OCI-LY3 (cell line): ENCODE data around the gene MACROD1.

Experiments used
- H2AFZ ChIP-seq: fragments of 200-600, 300-600 bp; shearing (Covaris generic); 2 replicates; pipeline ENCODE4 v1.6.0; 2014; ENCODE audit warnings: antibody characterized with exemption, low read depth, low read length
- H3K27ac ChIP-seq: fragments of 200-600, 300-600 bp; sonication (generic); 2 replicates; pipeline ENCODE4 v1.5.1; 2014; ENCODE audit warnings: mild to moderate bottlenecking, low read length, moderate library complexity, mixed read lengths
- H3K27me3 ChIP-seq: fragments of 200-600, 300-600 bp; sonication (generic); 2 replicates; pipeline ENCODE4 v1.6.1; 2014; ENCODE audit warnings: low read depth, low read length, mixed read lengths
- H3K36me3 ChIP-seq: fragments of 200-600, 300-600 bp; sonication (generic); replicated peaks from 2 replicates; pipeline ENCODE3; 2014; ENCODE audit warnings: low read depth, low read length, mixed read lengths
- H3K4me1 ChIP-seq: fragments of 300-600, 200-600 bp; sonication (generic); 2 replicates; pipeline ENCODE4 v1.6.1; 2014; ENCODE audit warnings: low read length, mixed read lengths
- H3K4me2 ChIP-seq: fragments of 200-600, 300-600 bp; sonication (generic); 2 replicates; pipeline ENCODE4 v1.6.1; 2014; ENCODE audit warnings: low read length, mixed read lengths
- H3K4me3 ChIP-seq: fragments of 300-600, 200-600 bp; sonication (generic); 2 replicates; pipeline ENCODE4 v1.5.1; 2014; ENCODE audit warnings: antibody characterized with exemption, mild to moderate bottlenecking, low read length, moderate library complexity
- H3K79me2 ChIP-seq: fragments of 300-600, 200-600 bp; shearing (Covaris generic); 2 replicates; pipeline ENCODE4 v1.6.1; 2014; ENCODE audit warnings: mild to moderate bottlenecking, low read length, mixed read lengths
- H3K9ac ChIP-seq: fragments of 300-600, 200-600 bp; shearing (Covaris generic); 2 replicates; pipeline ENCODE4 v1.6.0; 2014; ENCODE audit warnings: mild to moderate bottlenecking, low read length, moderate library complexity
- H3K9me3 ChIP-seq: fragments of 200-600, 300-600 bp; shearing (Covaris generic); 2 replicates; pipeline ENCODE4 v1.6.1; 2014; ENCODE audit warnings: low read length, mixed read lengths; ENCODE audit not compliant: insufficient read depth
- H4K20me1 ChIP-seq: fragments of 200-600, 300-600 bp; sonication (generic); 2 replicates; pipeline ENCODE4 v1.6.1; 2016; ENCODE audit warnings: low read length, mixed read lengths; ENCODE audit not compliant: insufficient read depth
- EZH2phosphoT487 ChIP-seq: fragments of 200-600 bp; shearing (Covaris generic); IDR thresholded peaks from 2 replicates; pipeline ENCODE4 v1.6.1; 2018; ENCODE audit warnings: antibody characterized with exemption, mixed run types, low read depth
- TF ChIP-seq, protein P1 (sequence below): fragments of 200-600, 300-600 bp; sonication (generic); IDR thresholded peaks from 2 replicates; pipeline ENCODE4 v1.5.1; 2014; ENCODE audit warnings: antibody characterized with exemption, low read length, low read depth

Gene MACROD1

DNA sequence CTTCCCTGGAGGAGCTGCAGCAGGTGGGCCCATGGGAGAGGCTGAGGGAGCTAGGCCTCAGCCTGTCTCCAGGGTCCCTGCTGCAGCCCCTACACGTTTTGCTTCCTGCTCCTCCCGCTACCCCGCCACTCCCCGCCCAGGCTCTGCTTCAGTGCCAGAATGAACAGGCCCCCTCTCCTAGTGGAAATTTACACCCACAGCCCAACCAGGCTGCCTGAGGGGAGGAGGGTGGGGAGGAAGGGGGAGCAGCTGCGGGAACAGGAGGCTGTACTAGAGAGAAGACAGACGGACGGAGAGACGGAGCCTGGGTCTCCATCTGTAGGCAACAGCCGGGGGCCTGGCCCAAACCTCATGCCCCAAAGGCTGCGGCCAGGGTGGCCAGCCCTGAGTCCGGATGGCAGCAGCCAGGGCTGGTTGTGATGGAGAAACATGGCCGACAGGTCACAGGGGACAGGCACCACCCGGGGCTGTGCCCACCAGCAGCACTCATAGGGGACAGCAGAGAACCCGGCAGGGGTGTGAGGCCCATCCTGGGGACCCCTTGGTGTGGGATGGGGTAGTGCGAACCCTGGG lies 109.6 kb downstream of the MACROD1 start:
- Histone ChIP-seq H3K79me2 (no peaks in the 10 kb centered on the region), H3K4me3 (no peak overlapping the region), H3K4me2 (no peak overlapping the region), H3K9ac (no peak overlapping the region), H4K20me1 (0 out of 2 replicates have a peak, but pooled peaks cover 5% of the 10 kb centered on the region), H3K4me1 (peaks cover 4% of the 10 kb centered on the region; the same call in 1 of the 2 replicates), H3K9me3 (no peaks in the 10 kb centered on the region), H3K27ac (no peak overlapping the region), H2AFZ (no peak overlapping the region), H3K27me3 (0 out of 2 replicates have a peak, but pooled peaks cover 2% of the 10 kb centered on the region), H3K36me3 (no peaks in the 10 kb centered on the region)
- TF ChIP-seq, protein P1, sequence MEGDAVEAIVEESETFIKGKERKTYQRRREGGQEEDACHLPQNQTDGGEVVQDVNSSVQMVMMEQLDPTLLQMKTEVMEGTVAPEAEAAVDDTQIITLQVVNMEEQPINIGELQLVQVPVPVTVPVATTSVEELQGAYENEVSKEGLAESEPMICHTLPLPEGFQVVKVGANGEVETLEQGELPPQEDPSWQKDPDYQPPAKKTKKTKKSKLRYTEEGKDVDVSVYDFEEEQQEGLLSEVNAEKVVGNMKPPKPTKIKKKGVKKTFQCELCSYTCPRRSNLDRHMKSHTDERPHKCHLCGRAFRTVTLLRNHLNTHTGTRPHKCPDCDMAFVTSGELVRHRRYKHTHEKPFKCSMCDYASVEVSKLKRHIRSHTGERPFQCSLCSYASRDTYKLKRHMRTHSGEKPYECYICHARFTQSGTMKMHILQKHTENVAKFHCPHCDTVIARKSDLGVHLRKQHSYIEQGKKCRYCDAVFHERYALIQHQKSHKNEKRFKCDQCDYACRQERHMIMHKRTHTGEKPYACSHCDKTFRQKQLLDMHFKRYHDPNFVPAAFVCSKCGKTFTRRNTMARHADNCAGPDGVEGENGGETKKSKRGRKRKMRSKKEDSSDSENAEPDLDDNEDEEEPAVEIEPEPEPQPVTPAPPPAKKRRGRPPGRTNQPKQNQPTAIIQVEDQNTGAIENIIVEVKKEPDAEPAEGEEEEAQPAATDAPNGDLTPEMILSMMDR: no peak
- TF ChIP-seq EZH2phosphoT487: no peak

DNA sequence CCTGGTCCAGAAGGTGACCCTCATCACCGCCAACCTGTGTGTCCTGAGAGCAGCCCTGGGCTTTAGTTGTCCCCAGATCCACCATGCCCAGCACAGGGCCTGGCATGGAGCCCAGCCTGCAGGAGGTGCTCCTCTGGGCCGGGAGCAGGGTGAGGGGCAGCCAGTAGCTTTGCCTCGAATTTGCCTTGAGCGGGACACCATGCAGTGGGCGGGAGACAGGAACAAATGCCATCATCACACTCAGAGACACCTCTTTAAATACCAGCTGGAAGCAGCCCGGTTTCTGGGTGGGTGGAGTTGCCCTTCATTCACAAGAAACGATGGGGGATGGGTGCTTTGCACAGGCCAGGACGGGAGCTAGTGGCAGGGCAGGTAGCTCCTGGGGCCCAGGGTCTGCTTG lies 110.8 kb downstream of the MACROD1 start:
- Histone ChIP-seq H2AFZ (no peak overlapping the region), H3K27me3 (no peaks in the 10 kb centered on the region), H3K4me3 (no peak overlapping the region), H3K79me2 (no peaks in the 10 kb centered on the region), H3K36me3 (no peaks in the 10 kb centered on the region), H3K27ac (no peak overlapping the region), H3K4me1 (no peaks in the 10 kb centered on the region), H4K20me1 (0 out of 2 replicates have a peak, but pooled peaks cover under 1% of the 10 kb centered on the region), H3K4me2 (no peak overlapping the region), H3K9ac (no peak overlapping the region), H3K9me3 (no peaks in the 10 kb centered on the region)
- no peak for TF ChIP-seq EZH2phosphoT487
- TF ChIP-seq, protein P1: no peak

DNA sequence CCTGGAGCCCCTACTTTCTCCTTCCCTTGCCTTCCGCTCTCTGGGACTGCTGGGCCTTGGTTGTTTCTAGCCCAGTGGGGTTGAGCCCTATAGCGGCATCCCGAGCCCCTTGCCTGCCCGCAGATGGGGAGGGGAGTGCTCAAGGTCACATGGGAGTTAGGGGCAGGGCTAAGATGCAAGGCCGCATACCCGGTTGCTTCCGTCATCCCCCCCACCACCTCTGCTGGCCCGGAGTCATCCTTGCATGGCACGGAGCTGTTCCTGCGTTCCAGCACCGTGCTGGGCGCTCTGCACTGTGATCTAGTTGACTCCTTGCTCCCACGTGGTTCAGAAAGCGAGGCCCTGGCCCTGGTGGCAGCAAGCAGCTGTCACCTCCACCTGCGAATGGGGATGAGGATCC lies 112.2 kb downstream of the MACROD1 start:
- H3K27ac ChIP-seq: no peak overlapping the region
- H3K36me3 ChIP-seq: no peaks in the 10 kb centered on the region
- no peak overlapping the region for H3K4me2 ChIP-seq
- peaks cover 4% of the 10 kb centered on the region; the same call in 1 of the 2 replicates for H4K20me1 ChIP-seq
- no peak overlapping the region for H3K4me3 ChIP-seq
- H3K27me3 ChIP-seq: no peaks in the 10 kb centered on the region
- H3K9me3 ChIP-seq: no peaks in the 10 kb centered on the region
- H3K79me2 ChIP-seq: no peaks in the 10 kb centered on the region
- no peak overlapping the region for H2AFZ ChIP-seq
- H3K9ac ChIP-seq: no peak overlapping the region
- H3K4me1 ChIP-seq: no peaks in the 10 kb centered on the region
- TF ChIP-seq, protein P1: no peak
- no peak for TF ChIP-seq EZH2phosphoT487

DNA sequence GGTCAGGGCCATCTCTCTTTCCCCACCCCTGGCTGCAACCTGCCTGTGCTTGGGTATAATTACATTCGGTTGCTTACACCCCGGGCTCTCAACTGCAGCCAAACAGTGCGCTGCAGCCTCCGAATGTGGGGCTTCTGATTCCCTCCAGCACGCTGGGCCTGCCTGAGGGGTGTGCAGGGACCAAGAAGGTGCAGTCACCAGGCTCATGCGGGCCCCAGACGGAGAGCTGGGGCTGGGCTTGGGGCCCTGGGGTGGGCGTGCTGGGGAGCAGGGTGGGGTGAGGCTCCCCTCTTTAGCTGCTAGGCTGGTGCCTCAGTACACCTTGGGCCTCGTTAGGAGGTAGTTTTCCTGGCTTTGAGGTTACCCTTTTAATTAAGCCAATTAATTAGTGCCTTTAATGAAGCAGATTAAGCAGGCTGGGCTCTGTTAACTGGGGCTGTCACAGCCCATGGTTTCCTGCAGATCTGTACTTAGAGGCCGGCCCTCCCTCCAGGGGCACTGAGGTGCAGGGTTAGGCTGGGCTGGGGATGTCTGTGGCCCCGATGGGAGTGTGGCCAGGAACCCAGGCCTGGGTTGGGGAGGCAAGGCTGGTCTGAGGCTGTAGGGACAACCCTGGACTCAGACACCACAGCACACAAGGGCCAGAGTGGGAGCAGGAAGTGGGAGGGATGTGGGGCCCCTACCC lies 112.8 kb downstream of the MACROD1 start:
- no peaks in the 10 kb centered on the region for H3K79me2 ChIP-seq
- H4K20me1 ChIP-seq: peaks cover 6% of the 10 kb centered on the region; the same call in 1 of the 2 replicates
- no peak overlapping the region for H3K4me2 ChIP-seq
- no peaks in the 10 kb centered on the region for H3K36me3 ChIP-seq
- no peak for TF ChIP-seq EZH2phosphoT487
- TF ChIP-seq, protein P1: no peak
- H3K9me3 ChIP-seq: no peaks in the 10 kb centered on the region
- no peak overlapping the region for H3K4me3 ChIP-seq
- no peak overlapping the region for H2AFZ ChIP-seq
- no peak overlapping the region for H3K27ac ChIP-seq
- no peak overlapping the region for H3K9ac ChIP-seq
- no peaks in the 10 kb centered on the region for H3K4me1 ChIP-seq
- H3K27me3 ChIP-seq: no peaks in the 10 kb centered on the region
